ENCODE data around the gene NIF3L1. TPM values are rescaled to one million over a fixed set of nuclear protein-coding genes. Genes with fewer than 3 reads are reported as not detected.

The NIF3L1 gene
- total and polyA plus RNA-seq, 2 of the 13 experiments (the other 11 are each of a cell fraction or from before 2014, with no cell fraction given) = 67.9 to 75.2 TPM

- no peak for TF ChIP-seq ZFP90 (CRISPR knock-in tag; IDR thresholded peaks at IDR 0.05; ENCODE audit: borderline replicate concordance)
- TF ChIP-seq ARNT2 (CRISPR knock-in tag; IDR thresholded peaks at IDR 0.05; ENCODE audit: low read depth) = 0 out of 2 replicates have a peak, but pooled peaks have one; percentile 42
- TF ChIP-seq PHF5A (CRISPR knock-in tag; IDR thresholded peaks at IDR 0.05; ENCODE audit: low read depth, unreplicated experiment) = peak; percentile 39
- TF ChIP-seq MBNL3 (CRISPR knock-in tag; conservative IDR thresholded peaks at IDR 0.05) = no peak
- TF ChIP-seq, protein P1, sequence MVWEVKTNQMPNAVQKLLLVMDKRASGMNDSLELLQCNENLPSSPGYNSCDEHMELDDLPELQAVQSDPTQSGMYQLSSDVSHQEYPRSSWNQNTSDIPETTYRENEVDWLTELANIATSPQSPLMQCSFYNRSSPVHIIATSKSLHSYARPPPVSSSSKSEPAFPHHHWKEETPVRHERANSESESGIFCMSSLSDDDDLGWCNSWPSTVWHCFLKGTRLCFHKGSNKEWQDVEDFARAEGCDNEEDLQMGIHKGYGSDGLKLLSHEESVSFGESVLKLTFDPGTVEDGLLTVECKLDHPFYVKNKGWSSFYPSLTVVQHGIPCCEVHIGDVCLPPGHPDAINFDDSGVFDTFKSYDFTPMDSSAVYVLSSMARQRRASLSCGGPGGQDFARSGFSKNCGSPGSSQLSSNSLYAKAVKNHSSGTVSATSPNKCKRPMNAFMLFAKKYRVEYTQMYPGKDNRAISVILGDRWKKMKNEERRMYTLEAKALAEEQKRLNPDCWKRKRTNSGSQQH (CRISPR knock-in tag; IDR thresholded peaks at IDR 0.05; ENCODE audit: low read depth) = no peak
- peak; percentile 60 for TF ChIP-seq NR2F6 (IDR thresholded peaks at IDR 0.05)
- TF ChIP-seq NR2F6 (CRISPR knock-in tag; IDR thresholded peaks at IDR 0.05) = peak; percentile 72
- TF ChIP-seq SRF (IDR thresholded peaks at IDR 0.05; ENCODE audit: low read depth, low read length) = no peak
- TF ChIP-seq FOXK1 (CRISPR knock-in tag; IDR thresholded peaks at IDR 0.05; ENCODE audit: borderline replicate concordance, low read depth) = peak; percentile 85; the same call in 1 of the 2 replicates
- TF ChIP-seq HDAC1 (CRISPR knock-in tag; IDR thresholded peaks at IDR 0.05) = no peak
- no peak for TF ChIP-seq AHR (CRISPR knock-in tag; IDR thresholded peaks at IDR 0.05)
- no peak for TF ChIP-seq ZNF749 (CRISPR knock-in tag; IDR thresholded peaks at IDR 0.05; ENCODE audit: borderline replicate concordance)
- 0 out of 4 replicates have a peak, but pooled peaks of 1 of the 2 experiments have one; percentile 31 for TF ChIP-seq KLF16 (CRISPR knock-in tag; IDR thresholded peaks at IDR 0.05)
- TF ChIP-seq, protein P2, sequence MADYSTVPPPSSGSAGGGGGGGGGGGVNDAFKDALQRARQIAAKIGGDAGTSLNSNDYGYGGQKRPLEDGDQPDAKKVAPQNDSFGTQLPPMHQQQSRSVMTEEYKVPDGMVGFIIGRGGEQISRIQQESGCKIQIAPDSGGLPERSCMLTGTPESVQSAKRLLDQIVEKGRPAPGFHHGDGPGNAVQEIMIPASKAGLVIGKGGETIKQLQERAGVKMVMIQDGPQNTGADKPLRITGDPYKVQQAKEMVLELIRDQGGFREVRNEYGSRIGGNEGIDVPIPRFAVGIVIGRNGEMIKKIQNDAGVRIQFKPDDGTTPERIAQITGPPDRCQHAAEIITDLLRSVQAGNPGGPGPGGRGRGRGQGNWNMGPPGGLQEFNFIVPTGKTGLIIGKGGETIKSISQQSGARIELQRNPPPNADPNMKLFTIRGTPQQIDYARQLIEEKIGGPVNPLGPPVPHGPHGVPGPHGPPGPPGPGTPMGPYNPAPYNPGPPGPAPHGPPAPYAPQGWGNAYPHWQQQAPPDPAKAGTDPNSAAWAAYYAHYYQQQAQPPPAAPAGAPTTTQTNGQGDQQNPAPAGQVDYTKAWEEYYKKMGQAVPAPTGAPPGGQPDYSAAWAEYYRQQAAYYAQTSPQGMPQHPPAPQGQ (CRISPR knock-in tag; IDR thresholded peaks at IDR 0.05; ENCODE audit: borderline replicate concordance) = no peak
- TF ChIP-seq NKX3-1 (CRISPR knock-in tag; IDR thresholded peaks at IDR 0.05) = no peak
- no peak for TF ChIP-seq MLXIP (CRISPR knock-in tag; IDR thresholded peaks at IDR 0.05; ENCODE audit: borderline replicate concordance)
- no peak for TF ChIP-seq ZNF589 (CRISPR knock-in tag; conservative IDR thresholded peaks at IDR 0.05)
- no peak for TF ChIP-seq ZBTB8A (CRISPR knock-in tag; IDR thresholded peaks at IDR 0.05; ENCODE audit: borderline replicate concordance, low read depth)
- TF ChIP-seq, protein P3, sequence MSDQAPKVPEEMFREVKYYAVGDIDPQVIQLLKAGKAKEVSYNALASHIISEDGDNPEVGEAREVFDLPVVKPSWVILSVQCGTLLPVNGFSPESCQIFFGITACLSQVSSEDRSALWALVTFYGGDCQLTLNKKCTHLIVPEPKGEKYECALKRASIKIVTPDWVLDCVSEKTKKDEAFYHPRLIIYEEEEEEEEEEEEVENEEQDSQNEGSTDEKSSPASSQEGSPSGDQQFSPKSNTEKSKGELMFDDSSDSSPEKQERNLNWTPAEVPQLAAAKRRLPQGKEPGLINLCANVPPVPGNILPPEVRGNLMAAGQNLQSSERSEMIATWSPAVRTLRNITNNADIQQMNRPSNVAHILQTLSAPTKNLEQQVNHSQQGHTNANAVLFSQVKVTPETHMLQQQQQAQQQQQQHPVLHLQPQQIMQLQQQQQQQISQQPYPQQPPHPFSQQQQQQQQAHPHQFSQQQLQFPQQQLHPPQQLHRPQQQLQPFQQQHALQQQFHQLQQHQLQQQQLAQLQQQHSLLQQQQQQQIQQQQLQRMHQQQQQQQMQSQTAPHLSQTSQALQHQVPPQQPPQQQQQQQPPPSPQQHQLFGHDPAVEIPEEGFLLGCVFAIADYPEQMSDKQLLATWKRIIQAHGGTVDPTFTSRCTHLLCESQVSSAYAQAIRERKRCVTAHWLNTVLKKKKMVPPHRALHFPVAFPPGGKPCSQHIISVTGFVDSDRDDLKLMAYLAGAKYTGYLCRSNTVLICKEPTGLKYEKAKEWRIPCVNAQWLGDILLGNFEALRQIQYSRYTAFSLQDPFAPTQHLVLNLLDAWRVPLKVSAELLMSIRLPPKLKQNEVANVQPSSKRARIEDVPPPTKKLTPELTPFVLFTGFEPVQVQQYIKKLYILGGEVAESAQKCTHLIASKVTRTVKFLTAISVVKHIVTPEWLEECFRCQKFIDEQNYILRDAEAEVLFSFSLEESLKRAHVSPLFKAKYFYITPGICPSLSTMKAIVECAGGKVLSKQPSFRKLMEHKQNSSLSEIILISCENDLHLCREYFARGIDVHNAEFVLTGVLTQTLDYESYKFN (CRISPR knock-in tag; conservative IDR thresholded peaks at IDR 0.05) = peak; percentile 23; the same call in 1 of the 2 replicates
These were observed 55.6 kb downstream of the NIF3L1 start (continued) for GRCh38 chr2:200944467-200945394.
